ENCODE data around the gene CHN2.

Gene CHN2

GRCh38 chr7:29285444-29285793 lies 90.8 kb downstream of the CHN2 start:
- no peak overlapping the region for H3K4me3 Mint-ChIP-seq
- DNase-seq = peak; percentile 50
- H3K27me3 Mint-ChIP-seq = peaks cover 17% of the 10 kb centered on the region
- ATAC-seq = peak; percentile 92
- peaks cover 33% of the 10 kb centered on the region for H3K4me1 Mint-ChIP-seq
- H3K9me3 Mint-ChIP-seq = no peaks in the 10 kb centered on the region
- H3K36me3 Mint-ChIP-seq (ENCODE audit: low read depth) = no peaks in the 10 kb centered on the region
- peak overlapping the region; percentile 67 for H3K27ac Mint-ChIP-seq

- H3K4me1 Mint-ChIP-seq = peaks cover 33% of the 10 kb centered on the region
- H3K27ac Mint-ChIP-seq = no peak overlapping the region
These were observed 91.3 kb downstream of the CHN2 start for GRCh38 chr7:29285861-29286260.

GRCh38 chr7:29287366-29287765 lies 92.8 kb downstream of the CHN2 start:
- DNase-seq (no peak), ATAC-seq (peak; percentile 51)
- Mint-ChIP-seq H3K27me3 (peaks cover 14% of the 10 kb centered on the region), H3K4me1 (peaks cover 33% of the 10 kb centered on the region), H3K27ac (no peak overlapping the region), H3K4me3 (no peak overlapping the region), H3K36me3 (ENCODE audit: low read depth) (no peaks in the 10 kb centered on the region), H3K9me3 (no peaks in the 10 kb centered on the region)

More at GRCh38 chr7:29285861-29286260, 91.3 kb downstream of the CHN2 start:
- Mint-ChIP-seq H3K36me3 (ENCODE audit: low read depth) (no peaks in the 10 kb centered on the region), H3K9me3 (no peaks in the 10 kb centered on the region), H3K4me3 (no peak overlapping the region), H3K27me3 (peaks cover 17% of the 10 kb centered on the region)
- DNase-seq (no peak), ATAC-seq (no peak)

- DNase-seq (no peak), ATAC-seq (no peak)
- H3K4me3 Mint-ChIP-seq = no peak overlapping the region
- no peaks in the 10 kb centered on the region for H3K9me3 Mint-ChIP-seq
- no peak overlapping the region for H3K27ac Mint-ChIP-seq
- H3K4me1 Mint-ChIP-seq = peaks cover 33% of the 10 kb centered on the region
- H3K27me3 Mint-ChIP-seq = peaks cover 6% of the 10 kb centered on the region
- no peaks in the 10 kb centered on the region for H3K36me3 Mint-ChIP-seq (ENCODE audit: low read depth)
These were observed 93.9 kb downstream of the CHN2 start for GRCh38 chr7:29288181-29289091.

GRCh38 chr7:29289156-29290021 lies 94.8 kb downstream of the CHN2 start:
- Mint-ChIP-seq H3K27ac (no peak overlapping the region), H3K27me3 (peaks cover 6% of the 10 kb centered on the region), H3K4me1 (peaks cover 33% of the 10 kb centered on the region), H3K36me3 (ENCODE audit: low read depth) (no peaks in the 10 kb centered on the region), H3K4me3 (no peak overlapping the region), H3K9me3 (no peaks in the 10 kb centered on the region)
- DNase-seq = no peak
- no peak for ATAC-seq

- H3K27ac Mint-ChIP-seq = no peak overlapping the region
- H3K9me3 Mint-ChIP-seq = no peaks in the 10 kb centered on the region
- ATAC-seq (no peak), DNase-seq (no peak)
- H3K36me3 Mint-ChIP-seq (ENCODE audit: low read depth) = no peaks in the 10 kb centered on the region
- peaks cover 6% of the 10 kb centered on the region for H3K27me3 Mint-ChIP-seq
- peaks cover 18% of the 10 kb centered on the region for H3K4me1 Mint-ChIP-seq
- H3K4me3 Mint-ChIP-seq = no peak overlapping the region
These were observed 96.3 kb downstream of the CHN2 start for GRCh38 chr7:29290829-29291228.

GRCh38 chr7:29291723-29292618 lies 97.4 kb downstream of the CHN2 start:
- H3K9me3 Mint-ChIP-seq = no peaks in the 10 kb centered on the region
- H3K36me3 Mint-ChIP-seq (ENCODE audit: low read depth) = no peaks in the 10 kb centered on the region
- H3K27ac Mint-ChIP-seq = no peak overlapping the region
- no peak overlapping the region for H3K4me3 Mint-ChIP-seq
- ATAC-seq (no peak), DNase-seq (no peak)
- H3K4me1 Mint-ChIP-seq = peaks cover 12% of the 10 kb centered on the region
- H3K27me3 Mint-ChIP-seq = peaks cover 3% of the 10 kb centered on the region

- no peak for DNase-seq
- H3K9me3 Mint-ChIP-seq = no peaks in the 10 kb centered on the region
- ATAC-seq = no peak
- peaks cover 2% of the 10 kb centered on the region for H3K27me3 Mint-ChIP-seq
- H3K36me3 Mint-ChIP-seq (ENCODE audit: low read depth) = no peaks in the 10 kb centered on the region
- H3K4me1 Mint-ChIP-seq = peaks cover 6% of the 10 kb centered on the region
- no peak overlapping the region for H3K27ac Mint-ChIP-seq
- H3K4me3 Mint-ChIP-seq = no peak overlapping the region
These were observed 98.5 kb downstream of the CHN2 start for GRCh38 chr7:29292886-29293658.

- ATAC-seq (no peak), DNase-seq (no peak)
- H3K4me3 Mint-ChIP-seq = no peak overlapping the region
These were observed 101.8 kb downstream of the CHN2 start for GRCh38 chr7:29296421-29296820.

GRCh38 chr7:29297194-29297890 lies 102.8 kb downstream of the CHN2 start:
- H3K4me3 Mint-ChIP-seq = no peak overlapping the region
- no peaks in the 10 kb centered on the region for H3K36me3 Mint-ChIP-seq (ENCODE audit: low read depth)
- H3K27ac Mint-ChIP-seq = no peak overlapping the region
- ATAC-seq = no peak
- no peaks in the 10 kb centered on the region for H3K27me3 Mint-ChIP-seq
- H3K4me1 Mint-ChIP-seq = no peaks in the 10 kb centered on the region
- no peaks in the 10 kb centered on the region for H3K9me3 Mint-ChIP-seq
- no peak for DNase-seq

More at GRCh38 chr7:29296421-29296820, 101.8 kb downstream of the CHN2 start:
- no peaks in the 10 kb centered on the region for H3K27me3 Mint-ChIP-seq
- H3K9me3 Mint-ChIP-seq = no peaks in the 10 kb centered on the region
- H3K27ac Mint-ChIP-seq = no peak overlapping the region
- H3K4me1 Mint-ChIP-seq = no peaks in the 10 kb centered on the region
- no peaks in the 10 kb centered on the region for H3K36me3 Mint-ChIP-seq (ENCODE audit: low read depth)

GRCh38 chr7:29299086-29299485 lies 104.5 kb downstream of the CHN2 start:
- no peaks in the 10 kb centered on the region for H3K36me3 Mint-ChIP-seq (ENCODE audit: low read depth)
- no peaks in the 10 kb centered on the region for H3K27me3 Mint-ChIP-seq
- DNase-seq (no peak), ATAC-seq (no peak)
- no peak overlapping the region for H3K4me3 Mint-ChIP-seq
- H3K4me1 Mint-ChIP-seq = no peaks in the 10 kb centered on the region
- no peak overlapping the region for H3K27ac Mint-ChIP-seq
- no peaks in the 10 kb centered on the region for H3K9me3 Mint-ChIP-seq

GRCh38 chr7:29300026-29300480 lies 105.5 kb downstream of the CHN2 start:
- no peak for ATAC-seq
- H3K4me3 Mint-ChIP-seq = no peak overlapping the region
- H3K4me1 Mint-ChIP-seq = no peaks in the 10 kb centered on the region
- no peaks in the 10 kb centered on the region for H3K27me3 Mint-ChIP-seq
- no peaks in the 10 kb centered on the region for H3K9me3 Mint-ChIP-seq
- no peaks in the 10 kb centered on the region for H3K36me3 Mint-ChIP-seq (ENCODE audit: low read depth)
- DNase-seq = no peak
- no peak overlapping the region for H3K27ac Mint-ChIP-seq

GRCh38 chr7:29300649-29301048 lies 106.1 kb downstream of the CHN2 start:
- ATAC-seq = no peak
- no peaks in the 10 kb centered on the region for H3K4me1 Mint-ChIP-seq
- no peak overlapping the region for H3K27ac Mint-ChIP-seq
- no peak overlapping the region for H3K4me3 Mint-ChIP-seq
- H3K36me3 Mint-ChIP-seq (ENCODE audit: low read depth) = no peaks in the 10 kb centered on the region
- no peaks in the 10 kb centered on the region for H3K27me3 Mint-ChIP-seq
- no peak for DNase-seq
- no peaks in the 10 kb centered on the region for H3K9me3 Mint-ChIP-seq

All from activated naive CD8-positive, alpha-beta T cell treated with anti-CD3 and anti-CD28 coated beads, Interleukin-2, amount 50 U/mL, for 24 hours (primary cell).